Measurements from ENCODE around the gene SCAND1. TPM values are rescaled to one million over a fixed set of nuclear protein-coding genes. Genes with fewer than 3 reads are reported as not detected.
A peak's percentile ranks its signal among the peaks of the same experiment; 100 is the strongest.

Gene SCAND1
- total RNA-seq, 4 donors from 2014 or later = 88.4 to 182 (median 125) TPM

DNA sequence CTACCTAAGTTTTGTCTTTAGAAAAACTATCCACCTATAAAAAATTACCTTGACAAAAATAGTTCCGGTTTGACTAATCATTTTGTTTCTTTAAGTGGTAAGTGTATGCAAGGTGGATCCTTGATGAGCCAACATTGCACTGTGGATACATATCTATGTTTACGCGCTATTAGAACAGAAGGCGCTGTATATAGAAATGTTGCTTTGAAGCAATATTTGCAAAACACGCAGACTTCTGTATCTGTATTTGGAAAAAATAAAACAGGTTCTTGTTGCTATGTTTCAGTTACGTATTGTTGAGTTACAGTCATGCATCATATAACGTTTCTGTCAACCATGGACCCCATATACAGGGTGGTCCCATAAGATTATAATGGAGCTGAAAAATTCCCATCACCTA, 4.2 kb downstream of the SCAND1 start:
- TF ChIP-seq POLR2A (IDR thresholded peaks at IDR 0.05) = no peak
- TF ChIP-seq, protein P1, sequence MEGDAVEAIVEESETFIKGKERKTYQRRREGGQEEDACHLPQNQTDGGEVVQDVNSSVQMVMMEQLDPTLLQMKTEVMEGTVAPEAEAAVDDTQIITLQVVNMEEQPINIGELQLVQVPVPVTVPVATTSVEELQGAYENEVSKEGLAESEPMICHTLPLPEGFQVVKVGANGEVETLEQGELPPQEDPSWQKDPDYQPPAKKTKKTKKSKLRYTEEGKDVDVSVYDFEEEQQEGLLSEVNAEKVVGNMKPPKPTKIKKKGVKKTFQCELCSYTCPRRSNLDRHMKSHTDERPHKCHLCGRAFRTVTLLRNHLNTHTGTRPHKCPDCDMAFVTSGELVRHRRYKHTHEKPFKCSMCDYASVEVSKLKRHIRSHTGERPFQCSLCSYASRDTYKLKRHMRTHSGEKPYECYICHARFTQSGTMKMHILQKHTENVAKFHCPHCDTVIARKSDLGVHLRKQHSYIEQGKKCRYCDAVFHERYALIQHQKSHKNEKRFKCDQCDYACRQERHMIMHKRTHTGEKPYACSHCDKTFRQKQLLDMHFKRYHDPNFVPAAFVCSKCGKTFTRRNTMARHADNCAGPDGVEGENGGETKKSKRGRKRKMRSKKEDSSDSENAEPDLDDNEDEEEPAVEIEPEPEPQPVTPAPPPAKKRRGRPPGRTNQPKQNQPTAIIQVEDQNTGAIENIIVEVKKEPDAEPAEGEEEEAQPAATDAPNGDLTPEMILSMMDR (IDR thresholded peaks at IDR 0.05) = no peak
- Histone ChIP-seq H3K4me1 (peaks cover 12 to 15% of the 10 kb centered on the region in 2 donors), H3K9me3 (no peaks in the 10 kb centered on the region), H3K27me3 (no peaks in the 10 kb centered on the region), H3K36me3 (peaks cover 0 to 7% of the 10 kb centered on the region in 2 donors), H3K4me3 (replicated peaks in 1 of 3) (no peak overlapping the region), H3K27ac (no peak overlapping the region)
- intact Hi-C loops (cut with DNase I) = loop anchor here (5.0 kb wide), 1 partner anchor 208 kb away; the partner anchor contains the start of gene RBM39
- DNase-seq = no peak
- 93 to 96% methylated on average over 7 of the region's 7 CpGs for WGBS, 2 donors

DNA sequence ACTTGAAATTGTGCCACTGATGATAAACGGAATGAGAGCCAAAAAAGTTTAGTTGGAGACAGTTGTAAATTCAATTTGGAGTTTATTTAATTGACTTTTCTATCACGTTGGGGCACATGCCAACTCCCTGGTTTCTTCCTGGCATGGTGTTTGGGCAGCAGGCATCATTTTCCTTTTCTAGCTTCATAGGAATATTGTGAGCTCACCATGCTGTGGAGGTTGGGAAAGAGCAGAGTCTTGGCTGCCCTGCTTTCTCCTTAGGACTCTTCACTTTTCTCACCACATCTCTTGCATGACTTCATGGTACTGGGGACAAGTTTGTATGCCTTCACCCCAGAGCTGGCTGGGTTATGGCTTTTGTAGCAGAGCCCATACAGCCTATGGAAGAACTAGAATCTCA, 6.4 kb downstream of the SCAND1 start:
- DNase-seq = no peak
- no peaks in the 10 kb centered on the region for H3K27me3 ChIP-seq
- H3K4me1 ChIP-seq = peaks cover 6 to 11% of the 10 kb centered on the region in 2 donors
- no peak overlapping the region for H3K27ac ChIP-seq
- no peak overlapping the region for H3K4me3 ChIP-seq (replicated peaks in 1 of 3)
- intact Hi-C loops (cut with DNase I) = no loop called here
- peaks cover 0 to 7% of the 10 kb centered on the region in 2 donors for H3K36me3 ChIP-seq
- TF ChIP-seq, protein P1 (IDR thresholded peaks at IDR 0.05) = no peak
- TF ChIP-seq POLR2A (IDR thresholded peaks at IDR 0.05) = no peak
- WGBS, 2 donors = 87 to 88% methylated on average over 2 of the region's 2 CpGs
- no peaks in the 10 kb centered on the region for H3K9me3 ChIP-seq

DNA sequence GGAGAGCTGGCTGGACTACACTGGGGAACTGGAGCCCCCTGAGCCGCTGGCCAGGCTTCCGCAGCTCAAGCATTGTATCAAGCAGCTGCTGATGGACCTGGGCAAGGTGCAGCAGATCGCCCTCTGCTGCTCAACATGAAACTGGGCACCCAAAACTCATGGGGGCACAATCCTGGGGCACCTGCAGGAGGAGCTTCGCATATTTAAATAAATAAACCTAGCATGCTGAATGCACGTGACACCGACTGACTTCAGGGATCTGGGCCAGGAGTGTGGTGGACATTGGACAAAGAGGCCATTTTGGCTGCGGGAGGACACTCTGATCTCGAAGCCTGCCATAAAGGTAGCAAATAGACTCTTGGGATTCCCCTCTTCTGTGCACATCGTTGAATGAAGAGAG, 6.8 kb downstream of the SCAND1 start:
- H3K36me3 ChIP-seq = peaks cover 0 to 7% of the 10 kb centered on the region in 2 donors
- no peak for TF ChIP-seq POLR2A (IDR thresholded peaks at IDR 0.05)
- TF ChIP-seq, protein P1 (IDR thresholded peaks at IDR 0.05) = peak in 1 of 6 experiments; percentile 15
- no peak for DNase-seq

DNA sequence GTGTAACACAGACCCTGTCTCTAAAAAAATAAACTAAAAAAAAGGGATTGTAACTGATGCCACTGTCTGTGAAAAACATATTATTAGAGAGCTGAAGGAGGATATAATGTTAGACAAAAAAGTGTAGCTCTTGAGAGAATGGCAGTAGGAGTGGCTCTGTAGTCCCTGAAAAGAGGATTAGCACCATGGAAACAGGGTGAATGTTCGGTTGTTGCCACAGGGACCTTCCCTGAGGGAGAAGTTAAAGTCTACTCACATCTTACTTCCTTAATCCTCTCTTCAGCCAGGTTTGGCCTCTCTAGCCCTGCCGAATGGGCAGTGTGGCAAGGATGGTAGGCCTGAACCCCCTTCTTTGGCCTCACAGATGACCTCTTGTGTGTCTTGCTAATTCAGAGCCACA, 12.1 kb downstream of the SCAND1 start:
- H3K4me3 ChIP-seq (replicated peaks in 1 of 3) = no peak overlapping the region
- WGBS, 2 donors = 79 to 81% methylated on average over 2 of the region's 2 CpGs
- peaks cover 12 to 28% of the 10 kb centered on the region in 2 donors for H3K36me3 ChIP-seq
- H3K27ac ChIP-seq = no peak overlapping the region
- intact Hi-C loops (cut with DNase I) = no loop called here
- DNase-seq = no peak
- TF ChIP-seq, protein P1 (IDR thresholded peaks at IDR 0.05) = no peak
- TF ChIP-seq POLR2A (IDR thresholded peaks at IDR 0.05) = no peak
- H3K27me3 ChIP-seq = no peaks in the 10 kb centered on the region
- no peaks in the 10 kb centered on the region for H3K9me3 ChIP-seq
- no peaks in the 10 kb centered on the region for H3K4me1 ChIP-seq

More for the DNA sequence above, 6.8 kb downstream of the SCAND1 start:
- Histone ChIP-seq H3K4me1 (peaks cover 2 to 7% of the 10 kb centered on the region in 2 donors), H3K9me3 (no peaks in the 10 kb centered on the region), H3K4me3 (replicated peaks in 1 of 3) (no peak overlapping the region), H3K27me3 (no peaks in the 10 kb centered on the region), H3K27ac (no peak overlapping the region)
- intact Hi-C loops (cut with DNase I) = no loop called here
- 75 to 82% methylated on average over 7 to 9 of the region's 9 CpGs for WGBS, 2 donors

DNA sequence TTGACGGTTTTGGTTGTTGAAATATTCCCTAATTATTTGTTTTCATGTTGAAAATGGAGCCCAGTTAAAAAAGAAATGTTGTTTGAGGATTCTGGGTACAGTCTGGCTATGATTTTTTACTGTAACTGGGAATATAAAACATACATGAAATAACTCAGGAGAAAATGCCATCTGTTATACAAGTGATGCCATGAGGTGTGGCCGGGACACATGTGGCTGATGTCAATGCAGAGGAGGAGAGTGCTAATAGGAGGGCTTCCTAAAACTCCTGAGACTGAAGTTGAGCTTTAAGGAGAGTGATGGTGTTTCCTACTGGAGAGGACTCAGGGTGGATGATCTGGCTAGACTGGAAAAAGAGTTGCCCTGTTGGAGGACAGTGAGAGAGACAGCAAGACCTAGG, 12.7 kb downstream of the SCAND1 start:
- Histone ChIP-seq H3K27me3 (no peaks in the 10 kb centered on the region), H3K36me3 (peaks cover 12 to 28% of the 10 kb centered on the region in 2 donors)

More for the DNA sequence above, 12.7 kb downstream of the SCAND1 start:
- intact Hi-C loops (cut with DNase I) = no loop called here
- Histone ChIP-seq H3K4me1 (no peaks in the 10 kb centered on the region), H3K27ac (no peak overlapping the region), H3K4me3 (replicated peaks in 1 of 3) (no peak overlapping the region), H3K9me3 (no peaks in the 10 kb centered on the region)
- 94 to 99% methylated on average over 2 of the region's 2 CpGs for WGBS, 2 donors
- no peak for DNase-seq
- TF ChIP-seq, protein P1 (IDR thresholded peaks at IDR 0.05) = no peak
- TF ChIP-seq POLR2A (IDR thresholded peaks at IDR 0.05) = no peak

Data from thyroid gland (tissue), 4 donors.